Skeletal muscle tissue (tissue), 4 donors: Measurements from ENCODE around the gene TGFBR3. TPM values are rescaled to one million over a fixed set of nuclear protein-coding genes. Genes with fewer than 3 reads are reported as not detected.
"Not testable (repeated sequence)": the region's sequence is repeated elsewhere in the genome, so short reads cannot be mapped to it uniquely, and the experiment has no call there.

ENCODE experiments used
- H3K27ac ChIP-seq: one replicate; pipeline ENCODE4 v1.7.0; 2013; ENCODE audit warnings: mild to moderate bottlenecking, low read depth, low read length, inconsistent platforms
- H3K27me3 ChIP-seq, 3 donors: one replicate each; pipeline ENCODE4 v1.7.0; 2013; ENCODE audit warnings: low read length in 3 of 3; ENCODE audit not compliant: control insufficient read depth in 3 of 3, insufficient read depth in 3 of 3
- H3K36me3 ChIP-seq, 3 donors: one replicate each; pipeline ENCODE4 v1.7.0; 2013; ENCODE audit warnings: low read length in 3 of 3; ENCODE audit not compliant: control insufficient read depth in 3 of 3, insufficient read depth in 3 of 3
- H3K4me1 ChIP-seq, 3 donors: one replicate each; pipeline ENCODE4 v1.7.0; 2013; ENCODE audit warnings: low read length in 3 of 3, mild to moderate bottlenecking in 3 of 3; ENCODE audit not compliant: control insufficient read depth in 3 of 3, insufficient read depth in 3 of 3
- H3K4me3 ChIP-seq, 3 donors: one replicate each; pipeline ENCODE4 v1.7.0; 2013; ENCODE audit warnings: low read length in 3 of 3
- H3K9ac ChIP-seq, 3 donors: one replicate each; pipeline ENCODE4 v1.7.0; 2013; ENCODE audit warnings: low read length in 3 of 3, mild to moderate bottlenecking in 3 of 3, moderate library complexity in 2 of 3, low read depth in 1 of 3
- H3K9me3 ChIP-seq, 3 donors: one replicate each; pipeline ENCODE4 v1.7.0; 2013; ENCODE audit warnings: low read length in 3 of 3; ENCODE audit not compliant: control insufficient read depth in 3 of 3
- total RNA-seq: library from RNA; depleted of rRNA; stranded (reverse); fragments of >200 nt; gene quantifications from one replicate; pipeline ENCODE4 v1.2.3, GENCODE V29; 2014
- donor health status: Osteomylitis.

Gene TGFBR3
- total RNA-seq, 1 donor from 2014 or later: 54.3 TPM

GRCh38 chr1:91674107-91674506 is 211.8 kb downstream of the TGFBR3 start:
- Histone ChIP-seq H3K27me3 (no peaks in the 10 kb centered on the region), H3K27ac (no peak overlapping the region), H3K4me3 (no peak overlapping the region), H3K36me3 (no peaks in the 10 kb centered on the region), H3K4me1 (no peaks in the 10 kb centered on the region), H3K9me3 (no peaks in the 10 kb centered on the region), H3K9ac (no peak overlapping the region)

GRCh38 chr1:91673613-91674012 is 212.3 kb downstream of the TGFBR3 start:
- Histone ChIP-seq H3K4me1 (no peaks in the 10 kb centered on the region), H3K27ac (no peak overlapping the region)

GRCh38 chr1:91672601-91673161 is 213.3 kb downstream of the TGFBR3 start:
- H3K4me1 ChIP-seq: no peaks in the 10 kb centered on the region
- no peaks in the 10 kb centered on the region for H3K36me3 ChIP-seq
- no peaks in the 10 kb centered on the region for H3K9me3 ChIP-seq
- no peaks in the 10 kb centered on the region for H3K27me3 ChIP-seq
- no peak overlapping the region for H3K4me3 ChIP-seq
- H3K27ac ChIP-seq: no peak overlapping the region
- H3K9ac ChIP-seq: no peak overlapping the region

More at GRCh38 chr1:91673613-91674012, 212.3 kb downstream of the TGFBR3 start:
- H3K36me3 ChIP-seq: no peaks in the 10 kb centered on the region
- no peak overlapping the region for H3K4me3 ChIP-seq
- H3K9ac ChIP-seq: no peak overlapping the region
- no peaks in the 10 kb centered on the region for H3K9me3 ChIP-seq
- H3K27me3 ChIP-seq: no peaks in the 10 kb centered on the region

- Histone ChIP-seq H3K27ac (no peak overlapping the region), H3K4me3 (no peak overlapping the region), H3K9me3 (no peaks in the 10 kb centered on the region), H3K27me3 (no peaks in the 10 kb centered on the region), H3K36me3 (no peaks in the 10 kb centered on the region), H3K4me1 (no peaks in the 10 kb centered on the region), H3K9ac (no peak overlapping the region)
Measured at GRCh38 chr1:91670781-91671180, 215.2 kb downstream of the TGFBR3 start.

- Histone ChIP-seq H3K4me1 (no peaks in the 10 kb centered on the region), H3K27ac (no peak overlapping the region), H3K9ac (no peak overlapping the region), H3K4me3 (no peak overlapping the region), H3K9me3 (no peaks in the 10 kb centered on the region), H3K36me3 (no peaks in the 10 kb centered on the region), H3K27me3 (no peaks in the 10 kb centered on the region)
Measured at GRCh38 chr1:91669584-91670350, 216.2 kb downstream of the TGFBR3 start.

GRCh38 chr1:91666651-91667050 is 219.3 kb downstream of the TGFBR3 start:
- H3K9me3 ChIP-seq, H3K27me3 ChIP-seq, H3K27ac ChIP-seq, H3K9ac ChIP-seq, H3K4me1 ChIP-seq, H3K4me3 ChIP-seq, H3K36me3 ChIP-seq: not testable (repeated sequence)

GRCh38 chr1:91661121-91661520 is 224.8 kb downstream of the TGFBR3 start:
- no peak overlapping the region for H3K9ac ChIP-seq
- no peaks in the 10 kb centered on the region for H3K36me3 ChIP-seq
- H3K4me1 ChIP-seq: no peaks in the 10 kb centered on the region
- H3K4me3 ChIP-seq: no peak overlapping the region
- H3K27ac ChIP-seq: no peak overlapping the region
- peaks cover 0 to 9% (median 0%) of the 10 kb centered on the region in 3 donors for H3K9me3 ChIP-seq
- H3K27me3 ChIP-seq: no peaks in the 10 kb centered on the region

- Histone ChIP-seq H3K27ac (no peak overlapping the region), H3K4me1 (no peaks in the 10 kb centered on the region), H3K27me3 (no peaks in the 10 kb centered on the region), H3K9me3 (peaks cover 0 to 9% (median 0%) of the 10 kb centered on the region in 3 donors), H3K9ac (no peak overlapping the region), H3K36me3 (no peaks in the 10 kb centered on the region), H3K4me3 (no peak overlapping the region)
Measured at GRCh38 chr1:91660708-91661107, 225.2 kb downstream of the TGFBR3 start.

- peaks cover 0 to 7% (median 0%) of the 10 kb centered on the region in 3 donors for H3K9me3 ChIP-seq
- no peaks in the 10 kb centered on the region for H3K27me3 ChIP-seq
- peaks cover 3 to 8% (median 4%) of the 10 kb centered on the region in 3 donors for H3K4me1 ChIP-seq
- H3K9ac ChIP-seq: no peak overlapping the region
- H3K36me3 ChIP-seq: no peaks in the 10 kb centered on the region
- H3K4me3 ChIP-seq: no peak overlapping the region
- H3K27ac ChIP-seq: no peak overlapping the region
Measured at GRCh38 chr1:91655912-91656449, 230.0 kb downstream of the TGFBR3 start.

- H3K9ac ChIP-seq: no peak overlapping the region
- no peak overlapping the region for H3K4me3 ChIP-seq
- no peaks in the 10 kb centered on the region for H3K27me3 ChIP-seq
Measured at GRCh38 chr1:91653183-91653582, 232.8 kb downstream of the TGFBR3 start.

More at GRCh38 chr1:91653183-91653582, 232.8 kb downstream of the TGFBR3 start:
- no peaks in the 10 kb centered on the region for H3K36me3 ChIP-seq
- H3K27ac ChIP-seq: no peak overlapping the region
- peaks cover 3 to 12% (median 10%) of the 10 kb centered on the region in 3 donors for H3K4me1 ChIP-seq
- no peaks in the 10 kb centered on the region for H3K9me3 ChIP-seq
